Measurements from ENCODE around the gene ADCY9.

ADCY9 gene

DNA sequence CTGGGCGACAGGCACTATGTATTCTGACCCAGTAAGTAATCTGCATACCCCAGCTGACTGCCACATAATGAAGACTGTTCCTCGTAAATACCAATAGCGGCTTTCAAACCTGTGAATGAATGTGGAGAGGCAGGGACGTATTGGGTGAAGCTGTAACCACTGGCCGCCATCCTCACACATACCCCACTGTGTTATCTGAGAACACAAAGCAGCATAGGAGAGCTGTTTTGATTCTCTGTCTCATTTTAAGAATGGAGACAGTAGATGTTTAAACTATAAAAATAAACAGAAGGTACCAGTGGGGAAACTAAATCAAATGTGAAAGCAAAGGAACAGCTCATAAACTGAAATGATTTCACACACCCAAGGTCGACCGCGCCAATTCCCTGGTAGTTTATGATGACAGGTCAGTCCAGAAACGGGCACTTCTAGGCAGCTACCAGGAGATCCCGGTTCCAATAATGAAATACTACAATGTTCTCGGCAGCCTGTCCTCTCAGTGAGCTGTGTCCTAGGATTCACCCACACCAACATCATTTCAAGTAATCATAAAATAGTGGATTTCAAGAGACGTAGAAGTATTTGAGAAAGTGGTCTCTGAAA lies 109.7 kb downstream of the ADCY9 start:
- H3K27me3 ChIP-seq (replicated peaks): no peaks in the 10 kb centered on the region
- in situ Hi-C loops (cut with HindIII; ENCODE audit: low pct_ligation_motif_present, low sequenced_read_pairs): no loop called here
- no peak overlapping the region for H3K4me3 ChIP-seq (ENCODE audit: low read depth, low read length)
- TF ChIP-seq, protein P1, sequence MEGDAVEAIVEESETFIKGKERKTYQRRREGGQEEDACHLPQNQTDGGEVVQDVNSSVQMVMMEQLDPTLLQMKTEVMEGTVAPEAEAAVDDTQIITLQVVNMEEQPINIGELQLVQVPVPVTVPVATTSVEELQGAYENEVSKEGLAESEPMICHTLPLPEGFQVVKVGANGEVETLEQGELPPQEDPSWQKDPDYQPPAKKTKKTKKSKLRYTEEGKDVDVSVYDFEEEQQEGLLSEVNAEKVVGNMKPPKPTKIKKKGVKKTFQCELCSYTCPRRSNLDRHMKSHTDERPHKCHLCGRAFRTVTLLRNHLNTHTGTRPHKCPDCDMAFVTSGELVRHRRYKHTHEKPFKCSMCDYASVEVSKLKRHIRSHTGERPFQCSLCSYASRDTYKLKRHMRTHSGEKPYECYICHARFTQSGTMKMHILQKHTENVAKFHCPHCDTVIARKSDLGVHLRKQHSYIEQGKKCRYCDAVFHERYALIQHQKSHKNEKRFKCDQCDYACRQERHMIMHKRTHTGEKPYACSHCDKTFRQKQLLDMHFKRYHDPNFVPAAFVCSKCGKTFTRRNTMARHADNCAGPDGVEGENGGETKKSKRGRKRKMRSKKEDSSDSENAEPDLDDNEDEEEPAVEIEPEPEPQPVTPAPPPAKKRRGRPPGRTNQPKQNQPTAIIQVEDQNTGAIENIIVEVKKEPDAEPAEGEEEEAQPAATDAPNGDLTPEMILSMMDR (IDR thresholded peaks at IDR 0.05; ENCODE audit: low read depth, low read length, missing control alignments): no peak
- no peak overlapping the region for H3K27ac ChIP-seq
- H3K36me3 ChIP-seq (replicated peaks): no peaks in the 10 kb centered on the region
- DNase-seq: no peak

DNA sequence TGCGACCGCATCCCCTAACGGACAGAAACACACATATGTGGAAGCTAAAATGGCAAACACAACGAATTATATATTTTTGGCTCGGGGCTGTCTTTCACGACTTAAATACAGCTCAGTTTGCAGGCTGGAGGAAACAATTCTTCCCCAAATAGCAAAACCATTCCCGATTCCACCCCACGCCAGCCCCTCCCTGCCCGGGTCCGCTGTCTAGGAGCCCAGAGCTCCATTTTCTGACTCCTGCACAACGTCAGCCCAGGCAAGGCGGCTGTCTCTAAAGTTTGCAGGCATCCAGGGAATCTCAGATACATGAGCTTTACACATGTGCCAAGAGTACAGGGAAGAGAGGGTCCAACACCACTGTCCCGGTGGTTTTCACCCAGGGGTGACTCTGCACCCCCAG lies 110.5 kb downstream of the ADCY9 start:
- no peaks in the 10 kb centered on the region for H3K27me3 ChIP-seq (replicated peaks)
- no peak overlapping the region for H3K27ac ChIP-seq
- no peak for DNase-seq
- no peaks in the 10 kb centered on the region for H3K36me3 ChIP-seq (replicated peaks)
- TF ChIP-seq, protein P1 (IDR thresholded peaks at IDR 0.05; ENCODE audit: low read depth, low read length, missing control alignments): no peak
- H3K4me3 ChIP-seq (ENCODE audit: low read depth, low read length): no peak overlapping the region
- in situ Hi-C loops (cut with HindIII; ENCODE audit: low pct_ligation_motif_present, low sequenced_read_pairs): no loop called here

DNA sequence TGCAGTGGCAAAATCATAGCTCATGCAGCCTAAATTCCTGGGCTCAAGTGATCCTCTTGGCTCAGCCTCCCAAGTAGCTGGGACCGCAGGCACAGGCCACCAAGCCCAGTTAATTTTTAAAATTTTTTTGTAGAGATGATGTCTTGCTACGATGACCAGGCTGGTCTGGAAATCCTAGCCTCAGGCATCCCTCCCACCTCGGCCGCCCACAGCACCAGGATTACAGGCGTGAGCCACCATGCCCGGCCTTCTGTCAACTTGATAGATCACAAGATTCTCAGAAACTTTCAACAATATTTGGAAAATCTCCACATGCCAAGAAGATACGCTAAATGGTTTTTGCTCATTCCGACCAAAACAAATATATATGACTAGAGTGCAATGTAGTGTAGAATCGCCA lies 111.0 kb downstream of the ADCY9 start:
- H3K4me3 ChIP-seq (ENCODE audit: low read depth, low read length): no peak overlapping the region
- TF ChIP-seq, protein P1 (IDR thresholded peaks at IDR 0.05; ENCODE audit: low read depth, low read length, missing control alignments): no peak
- no peak for DNase-seq
- in situ Hi-C loops (cut with HindIII; ENCODE audit: low pct_ligation_motif_present, low sequenced_read_pairs): no loop called here
- no peak overlapping the region for H3K27ac ChIP-seq
- no peaks in the 10 kb centered on the region for H3K36me3 ChIP-seq (replicated peaks)
- H3K27me3 ChIP-seq (replicated peaks): no peaks in the 10 kb centered on the region

DNA sequence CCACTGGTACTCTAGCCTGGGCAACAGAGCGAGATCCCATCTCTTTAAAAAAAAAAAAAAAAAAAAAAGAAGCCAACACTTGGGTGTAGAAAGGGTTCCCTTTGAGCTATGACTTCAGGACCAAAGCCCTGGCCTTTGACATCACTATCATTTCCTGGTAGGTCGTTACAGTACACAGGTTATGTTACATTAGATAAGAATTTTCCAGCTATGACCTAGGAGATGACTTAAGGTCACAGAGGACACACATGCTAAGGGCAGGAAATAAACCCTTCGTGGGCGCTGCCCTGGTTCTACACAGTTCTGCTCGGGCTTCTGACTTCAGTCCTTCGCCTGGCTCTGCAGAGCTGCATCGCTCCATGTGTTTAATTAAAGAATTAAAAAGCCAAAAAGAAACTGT lies 112.0 kb downstream of the ADCY9 start:
- no peaks in the 10 kb centered on the region for H3K27me3 ChIP-seq (replicated peaks)
- no peak overlapping the region for H3K4me3 ChIP-seq (ENCODE audit: low read depth, low read length)
- H3K36me3 ChIP-seq (replicated peaks): no peaks in the 10 kb centered on the region
- H3K27ac ChIP-seq: no peak overlapping the region
- in situ Hi-C loops (cut with HindIII; ENCODE audit: low pct_ligation_motif_present, low sequenced_read_pairs): no loop called here
- TF ChIP-seq, protein P1 (IDR thresholded peaks at IDR 0.05; ENCODE audit: low read depth, low read length, missing control alignments): no peak
- no peak for DNase-seq

DNA sequence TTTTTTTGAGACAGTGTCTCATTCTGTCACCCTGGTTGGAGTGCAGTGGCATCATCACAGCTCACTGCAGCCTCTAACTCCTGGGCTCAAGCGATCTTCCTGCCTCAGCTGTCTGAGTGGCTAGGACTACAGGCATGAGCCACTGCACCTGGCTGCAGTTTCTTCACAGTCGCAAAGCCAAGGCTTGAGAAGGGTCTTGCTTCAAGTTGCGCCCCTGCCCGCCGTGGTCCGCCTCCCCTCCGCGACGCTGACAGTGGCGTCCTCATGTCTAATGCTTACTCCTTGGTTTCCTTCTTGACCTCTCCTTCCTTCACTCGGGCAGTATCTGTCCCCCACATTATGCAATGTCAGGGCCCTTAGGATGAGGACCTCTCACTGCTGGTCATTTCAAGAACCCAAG lies 112.7 kb downstream of the ADCY9 start:
- H3K27ac ChIP-seq: no peak overlapping the region
- no peaks in the 10 kb centered on the region for H3K36me3 ChIP-seq (replicated peaks)
- H3K27me3 ChIP-seq (replicated peaks): no peaks in the 10 kb centered on the region
- H3K4me3 ChIP-seq (ENCODE audit: low read depth, low read length): no peak overlapping the region
- DNase-seq: no peak
- in situ Hi-C loops (cut with HindIII; ENCODE audit: low pct_ligation_motif_present, low sequenced_read_pairs): no loop called here
- TF ChIP-seq, protein P1 (IDR thresholded peaks at IDR 0.05; ENCODE audit: low read depth, low read length, missing control alignments): no peak

DNA sequence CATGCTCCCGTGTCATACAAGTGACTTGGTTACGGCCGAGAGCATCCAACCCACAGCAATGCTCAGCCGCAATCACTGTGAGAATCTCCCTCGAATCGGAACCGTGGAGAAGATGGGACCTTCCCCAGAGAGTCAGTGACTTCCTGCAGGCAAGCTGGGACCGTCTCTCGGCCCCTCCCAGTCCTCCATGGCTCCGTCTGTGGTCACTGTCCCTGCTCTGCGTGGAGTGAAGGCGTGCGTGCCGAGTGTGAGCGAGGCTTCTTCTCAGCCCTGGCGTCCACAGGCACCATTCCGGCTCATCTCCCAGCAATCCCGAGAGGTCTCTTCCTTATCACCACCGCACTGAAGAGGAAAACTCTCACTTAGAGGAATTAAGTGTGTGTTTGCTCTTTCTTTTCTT lies 113.1 kb downstream of the ADCY9 start:
- H3K27me3 ChIP-seq (replicated peaks): no peaks in the 10 kb centered on the region
- DNase-seq: no peak

More for the DNA sequence above, 113.1 kb downstream of the ADCY9 start:
- H3K4me3 ChIP-seq (ENCODE audit: low read depth, low read length): no peak overlapping the region
- TF ChIP-seq, protein P1 (IDR thresholded peaks at IDR 0.05; ENCODE audit: low read depth, low read length, missing control alignments): no peak
- H3K27ac ChIP-seq: no peak overlapping the region
- in situ Hi-C loops (cut with HindIII; ENCODE audit: low pct_ligation_motif_present, low sequenced_read_pairs): no loop called here
- H3K36me3 ChIP-seq (replicated peaks): no peaks in the 10 kb centered on the region

Measured in brain microvascular endothelial cell (primary cell).